GM21737 (cell line): ENCODE results near the gene IRX1.

Source experiments
- ATAC-seq: cut with Tn5 transposase; IDR thresholded peaks from one replicate; pipeline ENCODE4 v1.9.1; 2021; ENCODE audit warnings: mild to moderate bottlenecking, moderate library complexity; ENCODE audit not compliant: unreplicated experiment

Gene IRX1

GRCh38 chr5:3595006-3595961, at the start of gene IRX1:
Gene IRX1, plus strand, starts transcription at chr5:3595832. Its CDS starts 274 bp downstream, at chr5:3596106.
- no peak for ATAC-seq

- no peak for ATAC-seq
Observed at GRCh38 chr5:3546028-3546427, 49.6 kb upstream of the IRX1 start.

GRCh38 chr5:3564116-3564515, 31.5 kb upstream of the IRX1 start:
- no peak for ATAC-seq

GRCh38 chr5:3564827-3565518, 30.7 kb upstream of the IRX1 start:
- no peak for ATAC-seq

- no peak for ATAC-seq
Observed at GRCh38 chr5:3584724-3585531, 10.7 kb upstream of the IRX1 start.

GRCh38 chr5:3590161-3590966, 5.3 kb upstream of the IRX1 start:
- no peak for ATAC-seq

GRCh38 chr5:3590967-3591900, 4.4 kb upstream of the IRX1 start:
- ATAC-seq = no peak

- no peak for ATAC-seq
Observed at GRCh38 chr5:3592298-3592697, 3.3 kb upstream of the IRX1 start.

- ATAC-seq = no peak
Observed at GRCh38 chr5:3593771-3594509, 1.7 kb upstream of the IRX1 start.

GRCh38 chr5:3594510-3595005, 1.1 kb upstream of the IRX1 start:
- ATAC-seq = no peak

- ATAC-seq = no peak
Observed at GRCh38 chr5:3596261-3596825, 711 bp downstream of the IRX1 start.

- ATAC-seq = no peak
Observed at GRCh38 chr5:3596857-3597166, 1.2 kb downstream of the IRX1 start.

GRCh38 chr5:3597167-3598007, 1.8 kb downstream of the IRX1 start:
- no peak for ATAC-seq

GRCh38 chr5:3598207-3598606, 2.6 kb downstream of the IRX1 start:
- no peak for ATAC-seq

GRCh38 chr5:3598769-3599211, 3.2 kb downstream of the IRX1 start:
- ATAC-seq = no peak

- no peak for ATAC-seq
Observed at GRCh38 chr5:3599226-3600105, 3.8 kb downstream of the IRX1 start.
